Activated naive CD4-positive, alpha-beta T cell treated with anti-CD3 and anti-CD28 coated beads, Interleukin-2, amount 50 U/mL, for 24 hours (primary cell): Measurements from ENCODE around the gene SUSD3.
A peak's percentile ranks its signal among the peaks of the same experiment; 100 is the strongest.

Source experiments
- H3K27ac Mint-ChIP-seq: one replicate; pipeline ENCODE4 v1.8.0; 2021; ENCODE audit warnings: mild to moderate bottlenecking, mixed read lengths
- H3K27me3 Mint-ChIP-seq: one replicate; pipeline ENCODE4 v1.8.0; 2021; ENCODE audit warnings: mixed read lengths
- H3K36me3 Mint-ChIP-seq: one replicate; pipeline ENCODE4 v1.8.0; 2021; ENCODE audit warnings: mixed read lengths
- H3K4me1 Mint-ChIP-seq: one replicate; pipeline ENCODE4 v1.8.0; 2021; ENCODE audit warnings: mixed read lengths
- H3K4me3 Mint-ChIP-seq: one replicate; pipeline ENCODE4 v1.8.0; 2021; ENCODE audit warnings: mild to moderate bottlenecking, mixed read lengths
- H3K9me3 Mint-ChIP-seq: one replicate; pipeline ENCODE4 v1.8.0; 2021; ENCODE audit warnings: mixed read lengths

The SUSD3 gene

GRCh38 chr9:93038918-93039317 lies 19.6 kb upstream of the SUSD3 start:
- Mint-ChIP-seq H3K27ac (peak overlapping the region; percentile 66), H3K4me3 (no peak overlapping the region), H3K36me3 (no peaks in the 10 kb centered on the region), H3K27me3 (no peaks in the 10 kb centered on the region), H3K4me1 (peaks cover 64% of the 10 kb centered on the region), H3K9me3 (no peaks in the 10 kb centered on the region)

- H3K27me3 Mint-ChIP-seq: no peaks in the 10 kb centered on the region
- H3K27ac Mint-ChIP-seq: peak overlapping the region; percentile 66
- no peaks in the 10 kb centered on the region for H3K36me3 Mint-ChIP-seq
- H3K9me3 Mint-ChIP-seq: no peaks in the 10 kb centered on the region
- no peak overlapping the region for H3K4me3 Mint-ChIP-seq
- peaks cover 68% of the 10 kb centered on the region for H3K4me1 Mint-ChIP-seq
Measured at GRCh38 chr9:93039456-93039855, 19.0 kb upstream of the SUSD3 start.

- Mint-ChIP-seq H3K36me3 (no peaks in the 10 kb centered on the region), H3K27me3 (no peaks in the 10 kb centered on the region), H3K4me3 (no peak overlapping the region), H3K4me1 (peaks cover 70% of the 10 kb centered on the region), H3K27ac (peak overlapping the region; percentile 41), H3K9me3 (no peaks in the 10 kb centered on the region)
Measured at GRCh38 chr9:93039976-93040375, 18.5 kb upstream of the SUSD3 start.

GRCh38 chr9:93040409-93040808 lies 18.1 kb upstream of the SUSD3 start:
- Mint-ChIP-seq H3K4me1 (peaks cover 73% of the 10 kb centered on the region), H3K4me3 (no peak overlapping the region), H3K27ac (peak overlapping the region; percentile 68), H3K27me3 (no peaks in the 10 kb centered on the region), H3K9me3 (no peaks in the 10 kb centered on the region), H3K36me3 (no peaks in the 10 kb centered on the region)

GRCh38 chr9:93041108-93041802 lies 17.2 kb upstream of the SUSD3 start:
- Mint-ChIP-seq H3K9me3 (no peaks in the 10 kb centered on the region), H3K27ac (peak overlapping the region; percentile 68), H3K36me3 (no peaks in the 10 kb centered on the region), H3K4me3 (no peak overlapping the region), H3K4me1 (peaks cover 71% of the 10 kb centered on the region), H3K27me3 (no peaks in the 10 kb centered on the region)

GRCh38 chr9:93043122-93043521 lies 15.4 kb upstream of the SUSD3 start:
- Mint-ChIP-seq H3K4me3 (no peak overlapping the region), H3K27me3 (no peaks in the 10 kb centered on the region), H3K9me3 (no peaks in the 10 kb centered on the region), H3K4me1 (peaks cover 63% of the 10 kb centered on the region), H3K27ac (peak overlapping the region; percentile 79), H3K36me3 (no peaks in the 10 kb centered on the region)

DNA sequence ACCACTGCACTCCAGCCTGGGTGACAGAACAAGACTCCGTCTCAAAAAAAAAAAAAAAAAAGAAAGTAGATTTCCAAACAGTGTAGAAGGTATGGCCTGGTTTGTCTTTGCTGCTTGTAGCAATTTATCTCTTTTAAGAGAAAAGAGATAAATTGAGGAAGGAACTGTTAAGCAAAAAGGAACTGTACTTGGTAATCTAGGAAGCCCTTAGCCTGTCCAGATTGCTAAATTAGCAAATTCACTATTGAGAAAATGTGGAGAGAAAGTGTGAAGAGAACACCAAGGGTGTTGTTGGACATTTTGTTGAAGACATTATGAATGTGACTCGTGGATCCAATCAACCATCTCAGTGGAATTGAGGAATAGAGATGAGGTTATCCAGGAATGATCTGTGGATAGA lies 13.0 kb upstream of the SUSD3 start:
- no peak overlapping the region for H3K4me3 Mint-ChIP-seq
- no peaks in the 10 kb centered on the region for H3K36me3 Mint-ChIP-seq
- H3K27me3 Mint-ChIP-seq: no peaks in the 10 kb centered on the region
- peaks cover 65% of the 10 kb centered on the region for H3K4me1 Mint-ChIP-seq
- H3K9me3 Mint-ChIP-seq: no peaks in the 10 kb centered on the region
- peak overlapping the region; percentile 46 for H3K27ac Mint-ChIP-seq

DNA sequence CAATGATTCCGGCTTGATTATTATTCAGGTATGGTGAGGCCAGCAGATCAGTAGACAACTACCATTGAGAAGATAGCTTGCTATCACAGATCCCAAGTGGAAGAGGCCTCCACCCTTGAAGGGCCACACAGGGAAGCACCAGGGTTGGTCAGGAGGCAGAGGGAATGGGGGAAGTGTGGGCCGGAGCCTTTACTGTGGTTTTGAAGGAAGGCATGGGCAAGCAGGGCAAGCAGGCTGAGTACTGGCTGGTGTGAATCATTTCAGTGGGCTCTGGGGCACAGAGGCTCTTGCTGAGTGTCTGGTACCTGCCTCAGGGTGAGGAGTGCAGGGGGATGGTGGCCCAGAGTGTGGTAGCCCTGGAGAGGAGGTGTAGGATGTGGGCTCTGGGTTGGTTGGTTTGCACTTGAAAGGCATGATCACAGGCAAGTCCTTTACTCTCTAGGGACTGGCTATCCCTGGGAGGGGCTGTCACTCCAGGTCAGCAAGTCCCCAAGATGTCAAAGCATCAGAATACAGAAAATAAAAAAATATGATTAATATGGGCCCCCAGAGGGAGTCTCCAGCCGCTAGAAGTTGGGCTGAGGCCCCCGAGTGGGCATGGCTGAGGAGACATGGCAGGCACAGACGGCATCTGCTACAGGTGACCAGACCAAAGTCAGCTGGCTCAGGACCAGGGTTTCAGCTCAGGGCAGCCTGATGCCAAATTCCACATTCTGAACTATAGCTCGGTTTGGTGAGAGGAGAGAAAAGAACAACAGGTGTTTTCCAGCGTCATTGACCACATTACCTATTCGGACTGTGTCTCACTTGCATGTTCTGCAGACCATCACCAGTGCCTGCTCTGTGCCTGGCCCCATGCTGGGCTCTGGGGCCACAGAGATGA lies 9.7 kb upstream of the SUSD3 start:
- Mint-ChIP-seq H3K9me3 (no peaks in the 10 kb centered on the region), H3K27ac (peak overlapping the region; percentile 73), H3K36me3 (no peaks in the 10 kb centered on the region), H3K4me3 (no peak overlapping the region), H3K4me1 (peaks cover 50% of the 10 kb centered on the region), H3K27me3 (no peaks in the 10 kb centered on the region)

DNA sequence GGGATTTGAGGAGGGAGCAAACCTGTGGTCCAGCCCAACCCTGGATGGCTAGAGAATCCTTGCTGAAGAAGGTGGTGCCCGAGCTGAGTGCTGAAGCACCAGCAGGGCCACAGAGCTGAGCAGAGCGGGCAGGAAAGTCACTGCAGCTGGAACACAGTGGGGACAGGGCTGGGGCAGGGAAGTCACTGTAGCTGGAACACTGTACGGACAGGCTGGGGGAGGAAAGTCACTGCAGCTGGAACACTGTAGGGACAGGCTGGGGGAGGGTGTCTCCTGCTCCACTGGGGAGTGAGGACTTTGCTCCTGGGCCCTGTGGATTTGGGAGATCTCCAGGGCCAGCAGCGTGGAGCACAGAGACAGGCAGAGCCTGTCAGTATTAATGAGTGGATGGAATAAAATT lies 9.0 kb upstream of the SUSD3 start:
- peak overlapping the region; percentile 12 for H3K27ac Mint-ChIP-seq
- no peaks in the 10 kb centered on the region for H3K27me3 Mint-ChIP-seq
- no peak overlapping the region for H3K4me3 Mint-ChIP-seq
- no peaks in the 10 kb centered on the region for H3K36me3 Mint-ChIP-seq
- H3K4me1 Mint-ChIP-seq: peaks cover 50% of the 10 kb centered on the region
- H3K9me3 Mint-ChIP-seq: no peaks in the 10 kb centered on the region

- no peak overlapping the region for H3K4me3 Mint-ChIP-seq
- H3K27me3 Mint-ChIP-seq: no peaks in the 10 kb centered on the region
- H3K9me3 Mint-ChIP-seq: no peaks in the 10 kb centered on the region
- no peaks in the 10 kb centered on the region for H3K36me3 Mint-ChIP-seq
- peaks cover 49% of the 10 kb centered on the region for H3K4me1 Mint-ChIP-seq
- H3K27ac Mint-ChIP-seq: no peak overlapping the region
Measured at GRCh38 chr9:93050231-93050630, 8.3 kb upstream of the SUSD3 start.

GRCh38 chr9:93051680-93052089 lies 6.8 kb upstream of the SUSD3 start:
- peaks cover 49% of the 10 kb centered on the region for H3K4me1 Mint-ChIP-seq
- H3K4me3 Mint-ChIP-seq: no peak overlapping the region
- no peaks in the 10 kb centered on the region for H3K36me3 Mint-ChIP-seq
- no peak overlapping the region for H3K27ac Mint-ChIP-seq
- H3K9me3 Mint-ChIP-seq: no peaks in the 10 kb centered on the region
- no peaks in the 10 kb centered on the region for H3K27me3 Mint-ChIP-seq

GRCh38 chr9:93052791-93053540 lies 5.5 kb upstream of the SUSD3 start:
- Mint-ChIP-seq H3K9me3 (no peaks in the 10 kb centered on the region), H3K36me3 (no peaks in the 10 kb centered on the region), H3K4me3 (no peak overlapping the region), H3K4me1 (peaks cover 51% of the 10 kb centered on the region), H3K27ac (no peak overlapping the region), H3K27me3 (no peaks in the 10 kb centered on the region)

DNA sequence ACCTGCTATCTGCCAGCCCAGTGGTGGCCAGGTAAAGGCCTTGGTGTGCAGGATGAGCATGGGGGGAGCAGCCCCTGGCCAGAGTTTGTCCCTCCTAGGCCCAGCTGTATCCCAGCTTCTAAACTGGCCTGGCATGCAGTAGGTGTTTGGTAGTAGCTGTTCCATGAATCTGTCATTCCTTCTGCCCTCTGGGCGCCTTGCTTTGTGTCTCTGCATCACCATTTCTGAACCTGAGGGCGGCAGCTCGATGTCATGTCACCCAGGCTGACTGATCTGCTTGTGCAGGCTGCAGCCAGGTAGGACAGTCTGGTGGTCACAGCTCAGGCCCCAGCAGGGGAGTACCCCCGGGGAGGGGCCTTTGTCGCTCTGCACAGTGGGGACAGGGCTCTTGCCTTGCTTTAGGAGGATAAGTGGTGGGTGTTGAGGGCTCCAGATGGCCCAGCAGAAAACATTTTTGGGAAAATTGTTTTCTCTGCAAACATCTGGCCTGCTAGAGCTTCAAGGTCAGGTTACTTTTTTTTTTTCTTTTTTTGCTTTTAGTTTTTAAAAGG lies 4.6 kb upstream of the SUSD3 start:
- Mint-ChIP-seq H3K9me3 (no peaks in the 10 kb centered on the region), H3K4me1 (peaks cover 49% of the 10 kb centered on the region), H3K4me3 (no peak overlapping the region), H3K36me3 (no peaks in the 10 kb centered on the region), H3K27me3 (no peaks in the 10 kb centered on the region), H3K27ac (peak overlapping the region; percentile 30)

DNA sequence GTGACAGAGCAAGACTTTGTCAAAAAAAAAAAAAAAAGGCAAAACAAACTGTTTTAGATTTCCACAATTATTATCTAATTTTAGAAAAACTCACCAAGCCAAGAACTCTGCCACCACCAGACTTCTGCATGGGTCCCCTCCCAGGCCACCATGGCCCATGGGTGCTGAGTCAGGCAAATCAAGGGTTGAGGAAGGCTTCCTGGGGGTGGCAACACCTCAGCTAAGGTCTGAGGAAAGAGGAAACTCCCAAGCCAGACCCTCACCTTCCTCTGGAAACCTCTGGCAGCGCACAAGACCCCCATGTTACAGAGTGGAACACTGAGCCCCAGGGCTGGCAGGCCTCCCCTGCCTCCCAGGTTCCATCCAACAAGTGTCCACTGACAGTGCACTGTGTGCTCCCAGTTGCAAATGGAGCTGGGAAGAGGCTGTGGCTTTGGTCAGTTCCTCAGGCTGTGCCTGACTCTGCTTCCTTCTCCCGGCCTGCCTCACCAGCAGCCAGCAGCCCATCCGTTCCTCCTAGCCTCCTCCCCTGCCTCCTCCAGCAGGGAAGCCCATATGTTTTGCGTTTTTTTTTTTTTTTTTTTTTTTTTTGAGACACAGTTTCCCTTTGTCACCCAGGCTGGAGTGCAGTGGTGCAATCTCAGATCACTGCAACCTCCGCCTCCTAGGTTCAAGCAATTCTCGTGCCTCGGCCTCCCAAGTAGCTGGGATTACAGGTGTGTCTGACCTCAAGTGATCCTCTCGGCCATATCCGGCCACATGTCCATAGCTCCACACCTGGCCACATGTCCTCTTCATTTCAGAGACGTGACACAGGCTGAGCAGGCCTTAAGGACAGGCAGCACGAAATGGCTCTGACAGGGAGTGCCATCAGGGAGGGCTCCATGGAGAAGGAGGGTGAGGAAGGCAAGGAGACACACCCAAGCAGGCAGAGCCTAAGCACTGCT lies 3.5 kb upstream of the SUSD3 start:
- no peak overlapping the region for H3K4me3 Mint-ChIP-seq
- H3K27ac Mint-ChIP-seq: peak overlapping the region; percentile 86

More for the DNA sequence above, 3.5 kb upstream of the SUSD3 start:
- no peaks in the 10 kb centered on the region for H3K9me3 Mint-ChIP-seq
- peaks cover 48% of the 10 kb centered on the region for H3K4me1 Mint-ChIP-seq
- H3K27me3 Mint-ChIP-seq: no peaks in the 10 kb centered on the region
- H3K36me3 Mint-ChIP-seq: no peaks in the 10 kb centered on the region
